Coronary artery (tissue), 2 donors: Measurements from ENCODE around the gene TACC2.
A peak's percentile ranks its signal among the peaks of the same experiment; 100 is the strongest.

Experiments used
- DNase-seq: peaks from one replicate; pipeline ENCODE4 v3.0.0-alpha.2; 2017; ENCODE audit warnings: low spot score
- H3K27ac ChIP-seq, 2 donors: fragments of 200-600 bp; sonication (generic); one replicate each; pipeline ENCODE4 v1.5.1; 2016 to 2019
- H3K4me3 ChIP-seq: fragments of 200-600 bp; sonication (generic); 2 replicates; pipeline ENCODE4 v1.5.1; 2016; ENCODE audit warnings: mild to moderate bottlenecking, moderate library complexity
- CTCF ChIP-seq: fragments of 200-600 bp; sonication (generic); IDR thresholded peaks from one replicate; pipeline ENCODE4 v1.5.1; 2019; ENCODE audit warnings: antibody characterized with exemption

The TACC2 gene

DNA sequence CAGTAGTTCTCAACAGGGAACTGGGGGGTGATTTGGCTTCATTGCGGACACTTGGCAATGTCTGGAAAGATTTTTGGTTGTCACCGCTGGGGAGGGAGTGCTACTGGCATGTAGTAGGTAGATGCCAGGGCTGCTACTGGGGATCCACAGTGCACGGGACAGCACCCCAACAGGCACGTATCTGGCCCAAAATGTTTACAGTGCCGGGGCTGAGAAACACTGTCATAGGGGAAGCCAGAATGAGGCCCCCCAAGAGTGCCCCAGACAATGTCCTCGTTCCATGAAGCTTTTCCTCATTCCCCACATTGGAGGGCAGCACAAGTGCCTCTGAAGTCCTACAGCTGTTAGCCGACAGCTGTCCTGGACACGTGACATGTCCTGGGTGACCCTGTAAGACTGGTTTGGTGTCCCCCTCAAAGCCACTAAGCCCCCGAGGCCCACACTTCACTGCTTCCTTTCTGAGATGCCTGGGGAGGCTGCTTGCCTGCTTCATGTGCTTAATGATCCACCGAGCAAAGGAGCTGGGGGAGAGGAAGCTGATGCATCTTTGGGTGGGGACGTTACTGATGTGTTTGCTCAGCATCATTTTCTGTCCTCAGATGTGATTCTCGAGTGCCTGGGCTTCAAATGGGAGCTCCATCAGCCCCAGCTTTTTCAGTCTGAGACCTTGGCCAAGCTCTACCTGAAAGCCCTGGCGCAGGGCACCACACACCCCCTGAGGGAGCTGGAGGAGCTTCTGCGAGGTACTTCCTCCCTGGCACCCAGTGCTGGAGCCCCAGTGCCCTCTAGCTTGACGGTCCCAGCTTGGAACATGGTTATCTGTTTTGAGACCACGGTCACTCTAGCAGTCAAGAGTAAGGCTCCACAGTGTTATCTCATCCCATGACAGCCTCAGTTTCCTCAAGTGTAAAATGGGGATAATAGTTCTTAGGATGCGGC is 296.8 kb downstream of the TACC2 start:
- Histone ChIP-seq H3K27ac (peak overlapping the region; percentile 9 to 19), H3K4me3 (no peak overlapping the region)
- peak; percentile 60 for DNase-seq
- TF ChIP-seq CTCF: no peak

DNA sequence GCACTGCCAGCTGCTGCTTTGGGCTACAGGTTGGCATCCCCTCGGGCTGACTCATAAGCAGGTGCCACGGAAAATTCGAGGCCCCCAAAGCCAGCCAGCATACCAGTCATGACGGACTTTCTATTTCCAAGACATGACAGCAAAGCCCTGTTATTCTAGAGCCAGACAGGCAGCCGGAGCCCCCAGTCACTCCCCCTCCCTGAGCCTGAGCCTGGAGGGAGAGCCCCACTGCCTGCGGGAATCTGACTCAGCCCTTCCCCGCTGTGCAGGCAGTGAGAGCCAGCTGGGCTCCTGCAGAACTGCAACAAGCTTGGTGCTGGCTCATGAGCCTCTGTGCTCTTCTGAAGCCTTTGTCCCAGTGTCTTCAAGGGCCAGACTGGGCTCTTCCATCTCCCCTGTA is 297.9 kb downstream of the TACC2 start:
- Histone ChIP-seq H3K4me3 (no peak overlapping the region), H3K27ac (peak overlapping the region; percentile 9 to 19)
- TF ChIP-seq CTCF: no peak
- DNase-seq: no peak

GRCh38 chr10:122287570-122287969 is 298.6 kb downstream of the TACC2 start:
- no peak for DNase-seq
- H3K4me3 ChIP-seq: no peak overlapping the region
- TF ChIP-seq CTCF: no peak
- H3K27ac ChIP-seq: peak overlapping the region; percentile 3 to 19

DNA sequence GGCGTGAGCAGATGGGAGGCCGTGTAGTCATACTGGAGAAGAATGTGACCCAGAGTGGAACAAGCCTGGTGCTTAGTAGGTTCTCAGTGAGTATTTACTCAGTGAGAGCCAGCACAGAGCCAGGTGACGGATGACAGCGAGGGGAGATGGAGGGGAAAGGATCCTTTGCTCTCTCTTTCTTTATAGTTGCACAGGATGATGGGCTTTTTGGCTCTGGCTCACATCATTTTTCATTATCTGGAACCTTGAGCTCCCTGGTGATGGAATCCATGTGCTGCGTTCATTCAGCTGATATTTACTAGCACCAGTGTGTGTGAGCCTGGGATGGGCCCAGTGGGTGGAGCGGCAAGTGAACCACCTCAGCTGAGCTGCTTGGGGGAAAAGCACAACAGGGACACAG is 299.3 kb downstream of the TACC2 start:
- DNase-seq: no peak
- H3K4me3 ChIP-seq: no peak overlapping the region
- TF ChIP-seq CTCF: no peak
- no peak overlapping the region for H3K27ac ChIP-seq

- TF ChIP-seq CTCF: no peak
- DNase-seq: no peak
- H3K27ac ChIP-seq: no peak overlapping the region
- no peak overlapping the region for H3K4me3 ChIP-seq
Observed at GRCh38 chr10:122288917-122289316, 300.0 kb downstream of the TACC2 start.

DNA sequence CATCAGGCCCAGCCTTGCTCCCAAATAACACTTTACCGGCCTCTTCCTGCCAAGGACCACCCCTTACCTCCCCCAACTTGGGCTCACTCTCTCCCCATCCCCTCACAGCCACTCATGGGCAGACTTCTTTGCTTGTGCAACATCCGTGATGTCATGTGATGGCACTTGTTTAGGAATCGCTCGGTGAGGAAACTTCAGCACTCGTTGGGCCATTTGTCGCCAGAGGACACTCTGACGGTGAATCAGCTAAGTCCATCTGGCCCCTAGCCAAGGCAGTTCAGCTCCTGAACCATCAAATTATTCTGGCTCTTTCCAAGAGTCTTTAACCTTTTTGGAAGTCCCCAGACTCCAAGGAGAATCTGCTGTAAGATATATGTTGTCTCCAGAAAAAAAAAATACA is 301.4 kb downstream of the TACC2 start:
- no peak for TF ChIP-seq CTCF
- DNase-seq: no peak
- Histone ChIP-seq H3K4me3 (no peak overlapping the region), H3K27ac (no peak overlapping the region)
